CD4-positive, CD25-positive, alpha-beta regulatory T cell (primary cell): ENCODE results near the gene TCEAL4. TPM values are rescaled to one million over a fixed set of nuclear protein-coding genes. Genes with fewer than 3 reads are reported as not detected.

Source experiments
- ATAC-seq, 2 donors: fragments of 150-1000 bp; cut with Tn5 transposase; one replicate each; pipeline ENCODE4 v1.10.0; 2021; ENCODE audit warnings: low read depth in 2 of 2, moderate number of reproducible peaks in 2 of 2, moderate library complexity in 1 of 2
- DNase-seq, 3 donors: peaks; one replicate each; pipeline versions ENCODE4 v3.0.0 to v3.0.0-alpha.2; 2012 to 2022; ENCODE audit warnings: mixed read lengths in 1 of 3
- H3K27ac ChIP-seq: one replicate; pipeline ENCODE4 v1.7.0; 2013; ENCODE audit warnings: mild to moderate bottlenecking, low read length; ENCODE audit not compliant: insufficient read depth, poor library complexity, severe bottlenecking
- H3K27me3 ChIP-seq: one replicate; pipeline ENCODE4 v1.7.0; 2013; ENCODE audit warnings: low read length; ENCODE audit not compliant: control insufficient read depth, insufficient read depth
- H3K36me3 ChIP-seq: one replicate; pipeline ENCODE4 v1.7.0; 2013; ENCODE audit warnings: mild to moderate bottlenecking, low read length, moderate library complexity; ENCODE audit not compliant: control insufficient read depth, insufficient read depth
- H3K4me1 ChIP-seq: 2 replicates; pipeline ENCODE4 v1.7.0; 2013; ENCODE audit warnings: mild to moderate bottlenecking, low read length; ENCODE audit not compliant: insufficient read depth, control insufficient read depth, poor library complexity, severe bottlenecking
- H3K4me3 ChIP-seq: one replicate; pipeline ENCODE4 v1.7.0; 2013; ENCODE audit warnings: low read depth, mild to moderate bottlenecking, low read length, moderate library complexity
- H3K9me3 ChIP-seq, 2 experiments: 1 replicate in 1 of 2; 2 replicates in 1 of 2; pipeline ENCODE4 v1.7.0; 2013; ENCODE audit warnings: low read length in 2 of 2, mild to moderate bottlenecking in 1 of 2, moderate library complexity in 1 of 2; ENCODE audit not compliant: control insufficient read depth in 2 of 2
- H3K27ac Mint-ChIP-seq, 3 donors: one replicate each; pipeline ENCODE4 v1.8.0; 2020 to 2022; ENCODE audit warnings: mild to moderate bottlenecking in 3 of 3, mixed read lengths in 3 of 3, moderate library complexity in 2 of 3
- H3K27me3 Mint-ChIP-seq: one replicate; pipeline ENCODE4 v1.8.0; 2022; ENCODE audit warnings: mild to moderate bottlenecking, mixed read lengths
- H3K36me3 Mint-ChIP-seq: one replicate; pipeline ENCODE4 v1.8.0; 2020; ENCODE audit warnings: mixed read lengths
- H3K4me1 Mint-ChIP-seq, 4 donors: one replicate each; pipeline ENCODE4 v1.8.0; 2020 to 2022; ENCODE audit warnings: mixed read lengths in 4 of 4, mild to moderate bottlenecking in 1 of 4
- H3K4me3 Mint-ChIP-seq, 4 donors: one replicate each; pipeline ENCODE4 v1.8.0; 2020 to 2022; ENCODE audit warnings: mild to moderate bottlenecking in 4 of 4, mixed read lengths in 4 of 4, moderate library complexity in 3 of 4
- H3K9me3 Mint-ChIP-seq, 7 donors: one replicate each; pipeline ENCODE4 v1.8.0; 2020 to 2022; ENCODE audit warnings: mixed read lengths in 7 of 7, mild to moderate bottlenecking in 3 of 7, moderate library complexity in 2 of 7
- polyA plus RNA-seq, 4 donors: library from polyadenylated mRNA; unstranded; fragments of 300-500 nt; fragmentation: Illumina TruSeq; gene quantifications; one replicate each; pipeline ENCODE4 v1.2.3, GENCODE V29; 2021
- total RNA-seq: library from RNA; stranded (reverse); gene quantifications from one replicate; pipeline ENCODE4 v1.2.3, GENCODE V29; 2022

The TCEAL4 gene
- total and polyA plus RNA-seq, 5 donors from 2014 or later, result 12.0 to 35.1 (median 23.5) TPM

- Mint-ChIP-seq H3K27me3 (peaks cover 7% of the 10 kb centered on the region), H3K4me1 (peaks cover 0 to 11% (median 3%) of the 10 kb centered on the region in 4 donors), H3K36me3 (no peaks in the 10 kb centered on the region), H3K4me3 (no peak overlapping the region), H3K27ac (no peak overlapping the region), H3K9me3 (peaks cover 0 to 3% (median 0%) of the 10 kb centered on the region in 7 donors)
- Histone ChIP-seq H3K36me3 (no peaks in the 10 kb centered on the region), H3K9me3 (no peaks in the 10 kb centered on the region), H3K27me3 (no peaks in the 10 kb centered on the region), H3K4me3 (no peak overlapping the region), H3K27ac (no peak overlapping the region), H3K4me1 (no peaks in the 10 kb centered on the region)
- no peak for DNase-seq
- ATAC-seq, result no peak
Observed at GRCh38 chrX:103549916-103550315, 35.4 kb upstream of the TCEAL4 start.

- DNase-seq, result no peak
- no peaks in the 10 kb centered on the region for H3K4me1 ChIP-seq
- no peak overlapping the region for H3K27ac ChIP-seq
- Mint-ChIP-seq H3K4me1 (peaks cover 0 to 13% (median 4%) of the 10 kb centered on the region in 4 donors), H3K9me3 (peaks cover 0 to 3% (median 0%) of the 10 kb centered on the region in 7 donors), H3K27ac (no peak overlapping the region), H3K36me3 (no peaks in the 10 kb centered on the region), H3K27me3 (peaks cover 12% of the 10 kb centered on the region), H3K4me3 (no peak overlapping the region)
- no peak overlapping the region for H3K4me3 ChIP-seq
- no peaks in the 10 kb centered on the region for H3K36me3 ChIP-seq
- H3K9me3 ChIP-seq, result no peaks in the 10 kb centered on the region
- no peaks in the 10 kb centered on the region for H3K27me3 ChIP-seq
- no peak for ATAC-seq
Observed at GRCh38 chrX:103550415-103551051, 34.8 kb upstream of the TCEAL4 start.

- H3K27ac Mint-ChIP-seq, result no peak overlapping the region
- H3K4me1 Mint-ChIP-seq, result peaks cover 0 to 13% (median 4%) of the 10 kb centered on the region in 4 donors
- ATAC-seq (no peak), DNase-seq (no peak)
- H3K36me3 ChIP-seq, result no peaks in the 10 kb centered on the region
- H3K4me3 ChIP-seq, result no peak overlapping the region
- H3K9me3 Mint-ChIP-seq, result peaks cover 0 to 3% (median 0%) of the 10 kb centered on the region in 7 donors
- H3K4me1 ChIP-seq, result no peaks in the 10 kb centered on the region
- H3K36me3 Mint-ChIP-seq, result no peaks in the 10 kb centered on the region
- H3K27me3 Mint-ChIP-seq, result peaks cover 12% of the 10 kb centered on the region
- no peak overlapping the region for H3K27ac ChIP-seq
- no peak overlapping the region for H3K4me3 Mint-ChIP-seq
- H3K9me3 ChIP-seq, result no peaks in the 10 kb centered on the region
- no peaks in the 10 kb centered on the region for H3K27me3 ChIP-seq
Observed at GRCh38 chrX:103552236-103552635, 33.1 kb upstream of the TCEAL4 start.

- Histone ChIP-seq H3K4me3 (peak overlapping the region; percentile 75), H3K27ac (no peak overlapping the region), H3K4me1 (no peaks in the 10 kb centered on the region), H3K27me3 (no peaks in the 10 kb centered on the region), H3K9me3 (no peaks in the 10 kb centered on the region), H3K36me3 (no peaks in the 10 kb centered on the region)
- H3K27ac Mint-ChIP-seq, result peak overlapping the region in 2 of 3 donors; percentile 84 to 86
- ATAC-seq, result peak in 1 of 2 donors; percentile 34
- H3K4me1 Mint-ChIP-seq, result peaks cover 0 to 13% (median 4%) of the 10 kb centered on the region in 4 donors
- peaks cover 12% of the 10 kb centered on the region for H3K27me3 Mint-ChIP-seq
- H3K9me3 Mint-ChIP-seq, result peaks cover 0 to 3% (median 0%) of the 10 kb centered on the region in 7 donors
- peak overlapping the region; percentile 85 to 90 (median 88) for H3K4me3 Mint-ChIP-seq
- no peaks in the 10 kb centered on the region for H3K36me3 Mint-ChIP-seq
- peak; percentile 44 to 70 (median 62) for DNase-seq
Observed at GRCh38 chrX:103554687-103555424, 30.5 kb upstream of the TCEAL4 start.

DNA sequence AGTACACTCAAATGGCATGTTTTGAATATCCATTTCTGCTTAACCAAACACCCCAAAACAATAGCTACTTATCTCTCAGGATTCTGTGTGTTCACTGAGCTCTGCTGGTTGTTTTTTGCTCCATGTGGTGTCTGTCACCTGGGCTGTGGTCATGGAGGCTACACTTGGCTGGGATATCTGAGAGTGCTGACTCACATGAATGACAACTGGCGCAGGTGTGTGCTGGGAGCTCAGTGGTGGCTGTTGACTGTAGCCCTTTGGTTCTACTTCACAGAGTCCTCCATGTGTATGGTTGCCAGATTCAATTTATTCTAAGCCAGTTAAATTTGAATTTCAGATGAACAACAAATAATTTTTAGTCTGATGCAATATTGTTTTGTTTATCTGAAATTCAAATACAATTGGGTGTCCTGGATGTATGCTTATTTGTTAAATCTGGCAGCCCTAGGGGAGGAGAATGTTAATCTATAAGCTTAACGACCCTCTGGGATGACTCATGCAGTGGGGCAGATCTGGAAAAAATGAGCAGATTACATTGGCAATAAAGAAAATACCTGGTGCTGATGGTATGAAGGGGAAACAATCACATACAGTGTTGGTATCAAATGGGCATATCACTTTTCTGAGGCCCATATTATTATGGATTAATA, 28.2 kb upstream of the TCEAL4 start:
- H3K4me1 Mint-ChIP-seq, result peaks cover 0 to 13% (median 4%) of the 10 kb centered on the region in 4 donors
- H3K27ac ChIP-seq, result no peak overlapping the region
- no peaks in the 10 kb centered on the region for H3K4me1 ChIP-seq
- no peaks in the 10 kb centered on the region for H3K36me3 Mint-ChIP-seq
- no peaks in the 10 kb centered on the region for H3K9me3 ChIP-seq
- no peaks in the 10 kb centered on the region for H3K36me3 ChIP-seq
- H3K4me3 Mint-ChIP-seq, result no peak overlapping the region
- ATAC-seq, result no peak
- H3K27me3 Mint-ChIP-seq, result peaks cover 12% of the 10 kb centered on the region
- no peaks in the 10 kb centered on the region for H3K27me3 ChIP-seq
- H3K9me3 Mint-ChIP-seq, result peaks cover 0 to 3% (median 0%) of the 10 kb centered on the region in 7 donors
- DNase-seq, result no peak
- no peak overlapping the region for H3K4me3 ChIP-seq
- H3K27ac Mint-ChIP-seq, result no peak overlapping the region

GRCh38 chrX:103560256-103560655, 25.1 kb upstream of the TCEAL4 start:
- Histone ChIP-seq H3K27ac (no peak overlapping the region), H3K9me3 (no peaks in the 10 kb centered on the region), H3K36me3 (no peaks in the 10 kb centered on the region), H3K27me3 (no peaks in the 10 kb centered on the region), H3K4me3 (no peak overlapping the region), H3K4me1 (no peaks in the 10 kb centered on the region)
- H3K27me3 Mint-ChIP-seq, result peaks cover 5% of the 10 kb centered on the region
- no peaks in the 10 kb centered on the region for H3K4me1 Mint-ChIP-seq
- no peak overlapping the region for H3K27ac Mint-ChIP-seq
- peaks cover 0 to 3% (median 0%) of the 10 kb centered on the region in 7 donors for H3K9me3 Mint-ChIP-seq
- ATAC-seq (no peak), DNase-seq (no peak)
- H3K36me3 Mint-ChIP-seq, result no peaks in the 10 kb centered on the region
- H3K4me3 Mint-ChIP-seq, result no peak overlapping the region

DNA sequence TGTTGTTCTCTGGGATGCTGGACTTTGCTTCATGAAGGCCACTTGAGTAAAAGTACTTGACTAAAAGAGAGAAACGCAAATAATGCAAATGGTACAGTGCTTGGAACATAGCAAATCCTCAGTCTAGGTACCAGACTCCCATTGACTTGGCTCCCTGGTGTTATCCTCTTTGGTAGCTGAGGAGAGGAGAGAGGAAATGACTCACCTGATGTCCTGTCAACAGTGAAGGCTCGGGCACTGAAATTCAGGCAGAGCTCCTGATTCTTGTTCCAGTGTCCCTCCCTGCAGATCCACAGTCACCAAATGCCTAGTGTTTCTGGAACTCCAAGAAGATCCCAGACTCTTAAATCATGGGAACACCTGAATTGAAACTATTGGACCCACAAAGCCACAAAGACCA, 22.5 kb upstream of the TCEAL4 start:
- no peak overlapping the region for H3K27ac ChIP-seq
- no peaks in the 10 kb centered on the region for H3K36me3 Mint-ChIP-seq
- no peak overlapping the region for H3K27ac Mint-ChIP-seq
- no peaks in the 10 kb centered on the region for H3K36me3 ChIP-seq
- H3K9me3 Mint-ChIP-seq, result peaks cover 0 to 3% (median 0%) of the 10 kb centered on the region in 7 donors
- H3K4me1 Mint-ChIP-seq, result no peaks in the 10 kb centered on the region
- ATAC-seq (no peak), DNase-seq (no peak)
- H3K27me3 Mint-ChIP-seq, result peaks cover 8% of the 10 kb centered on the region
- no peak overlapping the region for H3K4me3 ChIP-seq
- H3K9me3 ChIP-seq, result no peaks in the 10 kb centered on the region
- H3K4me1 ChIP-seq, result no peaks in the 10 kb centered on the region
- no peak overlapping the region for H3K4me3 Mint-ChIP-seq
- peaks cover 2% of the 10 kb centered on the region for H3K27me3 ChIP-seq
